NB4 (cell line): ENCODE data around the gene HSCB.

Experiments
- MAX ChIP-seq: IDR thresholded peaks from 2 replicates; pipeline ENCODE4 v1.6.1; 2011; ENCODE audit warnings: low read depth, low read length
- POLR2A ChIP-seq: IDR thresholded peaks from 2 replicates; pipeline ENCODE4 v1.6.1; 2011; ENCODE audit warnings: mild to moderate bottlenecking; ENCODE audit not compliant: insufficient read length; ENCODE audit errors: extremely low read depth
- TF ChIP-seq, protein P1 (sequence below): IDR thresholded peaks from one replicate; pipeline ENCODE4 v1.5.1; 2012; ENCODE audit warnings: low read depth, low read length

DNA sequence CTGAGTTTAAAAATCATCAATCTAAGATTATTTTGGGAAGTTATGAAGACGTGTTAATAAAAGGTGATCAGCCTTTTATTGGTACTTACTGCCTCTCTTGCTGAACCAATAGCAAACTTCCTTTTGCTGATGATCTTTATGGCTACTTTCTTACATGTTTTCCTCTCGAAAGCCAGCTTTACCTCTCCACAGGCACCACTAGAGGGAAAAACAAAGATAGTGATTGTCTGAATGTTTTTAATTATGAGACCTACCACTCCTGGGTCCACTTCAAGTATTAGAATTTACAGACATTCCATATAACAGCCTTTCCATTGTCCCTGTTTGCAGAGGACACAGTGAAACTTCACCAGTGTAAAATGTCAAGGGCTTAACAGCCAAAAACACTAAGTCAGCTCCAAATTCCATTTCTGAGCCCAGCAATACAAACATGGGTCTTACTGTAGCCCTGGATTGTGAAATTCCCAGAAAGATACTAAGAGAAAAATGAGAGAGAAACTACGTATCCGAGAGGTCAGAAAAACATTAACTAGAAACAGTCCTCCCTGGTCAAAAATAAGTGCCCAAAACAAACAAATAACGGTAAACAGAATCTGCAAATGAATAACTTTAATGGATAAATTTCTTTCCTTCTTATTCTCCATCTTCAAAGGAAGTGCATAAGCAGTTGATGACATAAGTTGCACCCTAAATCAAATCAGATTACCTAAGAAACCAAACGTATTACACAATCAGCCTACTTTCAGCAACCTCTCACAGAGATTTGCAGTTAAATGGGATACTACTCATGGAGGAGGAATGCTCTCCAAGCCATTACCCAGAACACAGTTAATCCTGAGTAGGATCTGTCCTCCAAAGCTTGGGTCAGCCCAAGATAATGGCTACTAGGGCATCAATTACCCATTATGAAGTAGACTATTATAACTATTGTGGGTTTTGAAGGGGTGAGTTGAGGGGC lies 29.7 kb upstream of the HSCB start:
- TF ChIP-seq, protein P1, sequence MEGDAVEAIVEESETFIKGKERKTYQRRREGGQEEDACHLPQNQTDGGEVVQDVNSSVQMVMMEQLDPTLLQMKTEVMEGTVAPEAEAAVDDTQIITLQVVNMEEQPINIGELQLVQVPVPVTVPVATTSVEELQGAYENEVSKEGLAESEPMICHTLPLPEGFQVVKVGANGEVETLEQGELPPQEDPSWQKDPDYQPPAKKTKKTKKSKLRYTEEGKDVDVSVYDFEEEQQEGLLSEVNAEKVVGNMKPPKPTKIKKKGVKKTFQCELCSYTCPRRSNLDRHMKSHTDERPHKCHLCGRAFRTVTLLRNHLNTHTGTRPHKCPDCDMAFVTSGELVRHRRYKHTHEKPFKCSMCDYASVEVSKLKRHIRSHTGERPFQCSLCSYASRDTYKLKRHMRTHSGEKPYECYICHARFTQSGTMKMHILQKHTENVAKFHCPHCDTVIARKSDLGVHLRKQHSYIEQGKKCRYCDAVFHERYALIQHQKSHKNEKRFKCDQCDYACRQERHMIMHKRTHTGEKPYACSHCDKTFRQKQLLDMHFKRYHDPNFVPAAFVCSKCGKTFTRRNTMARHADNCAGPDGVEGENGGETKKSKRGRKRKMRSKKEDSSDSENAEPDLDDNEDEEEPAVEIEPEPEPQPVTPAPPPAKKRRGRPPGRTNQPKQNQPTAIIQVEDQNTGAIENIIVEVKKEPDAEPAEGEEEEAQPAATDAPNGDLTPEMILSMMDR = no peak
- TF ChIP-seq POLR2A (no peak), MAX (no peak)
